GM10266 (cell line): ENCODE results near the gene AACS.

ENCODE experiments used
- DNase-seq: peaks from one replicate; pipeline ENCODE4 v3.0.0; 2012; ENCODE audit errors: extremely low spot score
- CTCF ChIP-seq: IDR thresholded peaks from 2 replicates; pipeline ENCODE4 v1.5.1; 2012; ENCODE audit warnings: mild to moderate bottlenecking, low read depth; ENCODE audit not compliant: control insufficient read depth, insufficient read depth; ENCODE audit errors: missing control alignments

Gene AACS

DNA sequence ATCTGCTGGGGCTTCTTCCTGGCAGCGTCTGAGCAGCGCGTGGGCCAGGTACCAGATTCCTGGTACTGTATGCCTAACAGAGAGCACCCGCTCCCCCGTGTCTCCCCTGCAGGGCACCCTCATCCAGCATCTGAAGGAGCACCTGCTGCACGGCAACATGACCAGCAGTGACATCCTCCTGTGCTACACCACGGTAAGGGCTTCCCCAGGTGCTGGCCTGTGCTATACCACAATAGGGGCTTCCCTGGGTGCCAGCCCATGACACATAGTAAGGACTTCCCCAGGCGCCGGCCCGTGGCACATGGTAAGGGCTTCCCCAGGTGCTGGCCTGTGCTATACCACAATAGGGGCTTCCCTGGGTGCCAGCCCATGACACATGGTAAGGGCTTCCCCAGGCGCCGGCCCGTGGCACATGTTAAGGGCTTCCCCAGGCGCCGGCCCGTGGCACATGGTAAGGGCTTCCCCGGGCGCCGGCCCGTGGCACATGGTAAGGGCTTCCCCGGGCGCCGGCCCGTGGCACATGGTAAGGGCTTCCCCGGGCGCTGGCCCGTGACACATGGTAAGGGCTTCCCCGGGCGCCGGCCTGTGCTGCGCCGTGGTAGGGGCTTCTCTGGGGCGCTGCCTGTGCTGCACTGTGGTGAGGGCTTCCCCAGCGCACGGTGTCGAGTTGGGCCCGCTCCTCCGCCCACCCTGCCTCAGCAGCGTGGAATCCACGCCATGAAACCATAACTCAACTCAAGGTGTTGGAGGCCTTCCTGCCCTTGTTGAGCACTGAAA, 49.3 kb downstream of the AACS start:
- no peak for DNase-seq
- no peak for TF ChIP-seq CTCF

GRCh38 chr12:125120566-125120965, 55.3 kb downstream of the AACS start:
- DNase-seq, result no peak

GRCh38 chr12:125121106-125121505, 55.9 kb downstream of the AACS start:
- DNase-seq, result no peak
- no peak for TF ChIP-seq CTCF

More at GRCh38 chr12:125120566-125120965, 55.3 kb downstream of the AACS start:
- TF ChIP-seq CTCF, result no peak

- TF ChIP-seq CTCF, result no peak
- DNase-seq, result no peak
These were observed 57.4 kb downstream of the AACS start for GRCh38 chr12:125122668-125123067.

DNA sequence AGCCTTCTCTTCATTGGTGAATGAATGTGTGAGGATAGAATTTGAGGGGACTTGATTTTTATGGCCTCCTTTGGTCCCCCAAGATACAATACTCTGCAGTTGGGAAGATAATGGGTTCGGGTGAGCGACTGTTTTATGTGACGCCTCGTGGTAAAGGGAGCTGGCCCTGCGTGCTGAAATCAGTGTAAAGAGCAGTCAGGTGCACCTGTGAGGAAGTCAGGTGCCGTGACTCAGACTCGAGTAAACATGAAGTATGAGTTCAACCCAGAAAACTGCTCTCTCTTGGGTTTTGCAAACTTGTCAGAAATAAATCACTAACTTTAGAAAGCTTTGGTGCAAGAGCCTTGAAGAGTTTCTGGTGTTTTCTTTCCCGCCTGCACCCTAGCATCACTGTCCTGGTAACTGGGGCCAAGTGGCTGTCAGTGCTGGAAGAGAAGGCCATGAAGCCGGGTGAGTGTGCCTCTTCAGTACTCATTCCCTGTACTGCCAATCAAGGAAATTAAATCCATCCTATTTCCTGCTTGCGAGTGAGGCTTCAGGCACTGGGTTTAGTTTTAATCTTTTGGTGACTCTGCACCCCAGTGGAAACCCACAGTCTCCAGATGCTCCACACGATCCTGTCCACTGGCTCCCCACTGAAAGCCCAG, 59.2 kb downstream of the AACS start:
- no peak for DNase-seq
- TF ChIP-seq CTCF, result no peak

- DNase-seq, result no peak
- TF ChIP-seq CTCF, result no peak
These were observed 60.0 kb downstream of the AACS start for GRCh38 chr12:125125271-125125670.
